ENCODE measurements around the gene DPF3. TPM values are rescaled to one million over a fixed set of nuclear protein-coding genes. Genes with fewer than 3 reads are reported as not detected.
A peak's percentile ranks its signal among the peaks of the same experiment; 100 is the strongest.

Gene DPF3
- total and polyA plus RNA-seq, 9 of the 15 experiments (the other 6 are each of a cell fraction or from before 2014, with no cell fraction given): 0.21 to 4.9 (median 1.2) TPM

- TF ChIP-seq, protein P1, sequence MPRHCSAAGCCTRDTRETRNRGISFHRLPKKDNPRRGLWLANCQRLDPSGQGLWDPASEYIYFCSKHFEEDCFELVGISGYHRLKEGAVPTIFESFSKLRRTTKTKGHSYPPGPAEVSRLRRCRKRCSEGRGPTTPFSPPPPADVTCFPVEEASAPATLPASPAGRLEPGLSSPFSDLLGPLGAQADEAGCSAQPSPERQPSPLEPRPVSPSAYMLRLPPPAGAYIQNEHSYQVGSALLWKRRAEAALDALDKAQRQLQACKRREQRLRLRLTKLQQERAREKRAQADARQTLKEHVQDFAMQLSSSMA (CRISPR knock-in tag; IDR thresholded peaks at IDR 0.05): no peak
- TF ChIP-seq NEUROD1 (IDR thresholded peaks at IDR 0.05; ENCODE audit: borderline replicate concordance, low read depth, low read length, partially characterized antibody): no peak
- no peak; the same call in 1 of the 2 replicates for TF ChIP-seq ETV5 (CRISPR knock-in tag; IDR thresholded peaks at IDR 0.05; ENCODE audit: low read depth)
- peak; percentile 77; the same call in 1 of the 2 replicates for TF ChIP-seq PHB2 (IDR thresholded peaks at IDR 0.05; ENCODE audit: low read depth)
- TF ChIP-seq DLX4 (CRISPR knock-in tag; IDR thresholded peaks at IDR 0.05): no peak
- peak; percentile 23 to 84; a peak in 2 of 4 replicates for TF ChIP-seq ARNT (IDR thresholded peaks at IDR 0.05)
- TF ChIP-seq, protein P2, sequence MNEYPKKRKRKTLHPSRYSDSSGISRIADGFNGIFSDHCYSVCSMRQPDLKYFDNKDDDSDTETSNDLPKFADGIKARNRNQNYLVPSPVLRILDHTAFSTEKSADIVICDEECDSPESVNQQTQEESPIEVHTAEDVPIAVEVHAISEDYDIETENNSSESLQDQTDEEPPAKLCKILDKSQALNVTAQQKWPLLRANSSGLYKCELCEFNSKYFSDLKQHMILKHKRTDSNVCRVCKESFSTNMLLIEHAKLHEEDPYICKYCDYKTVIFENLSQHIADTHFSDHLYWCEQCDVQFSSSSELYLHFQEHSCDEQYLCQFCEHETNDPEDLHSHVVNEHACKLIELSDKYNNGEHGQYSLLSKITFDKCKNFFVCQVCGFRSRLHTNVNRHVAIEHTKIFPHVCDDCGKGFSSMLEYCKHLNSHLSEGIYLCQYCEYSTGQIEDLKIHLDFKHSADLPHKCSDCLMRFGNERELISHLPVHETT (CRISPR knock-in tag; conservative IDR thresholded peaks at IDR 0.05 in 1 of 2, IDR thresholded peaks at IDR 0.05 in 1 of 2): peak in 1 of 2 experiments; percentile 77; a peak in 2 of 4 replicates
- peak; percentile 74 for TF ChIP-seq ESRRA (IDR thresholded peaks at IDR 0.05; ENCODE audit: borderline replicate concordance, low read depth)
- peak; percentile 64 for TF ChIP-seq FOSL1 (tag; conservative IDR thresholded peaks at IDR 0.05)
- no peak for TF ChIP-seq ZNF717 (CRISPR knock-in tag; IDR thresholded peaks at IDR 0.05)
- TF ChIP-seq RAD21 (CRISPR knock-in tag; conservative IDR thresholded peaks at IDR 0.05 in 1 of 2, IDR thresholded peaks at IDR 0.05 in 1 of 2): 0 out of 4 replicates have a peak, but pooled peaks of 1 of the 2 experiments have one; percentile 13
- no peak for TF ChIP-seq KAT8 (IDR thresholded peaks at IDR 0.05; ENCODE audit: low read depth)
- TF ChIP-seq ZC3H4 (CRISPR knock-in tag; IDR thresholded peaks at IDR 0.05; ENCODE audit: borderline replicate concordance): no peak
- TF ChIP-seq JUN (IDR thresholded peaks at IDR 0.05; ENCODE audit: borderline replicate concordance, low read depth, low read length): no peak
- no peak for TF ChIP-seq JUN (CRISPR knock-in tag; IDR thresholded peaks at IDR 0.05; ENCODE audit: borderline replicate concordance)
- no peak for TF ChIP-seq RUNX1 (IDR thresholded peaks at IDR 0.05; ENCODE audit: low read depth)
- TF ChIP-seq RB1 (IDR thresholded peaks at IDR 0.05; ENCODE audit: low read depth): no peak
- TF ChIP-seq MEF2D (tag; conservative IDR thresholded peaks at IDR 0.05; ENCODE audit: low read depth): peak; percentile 61; the same call in 1 of the 2 replicates
- no peak for TF ChIP-seq ATF3 (IDR thresholded peaks at IDR 0.05)
- TF ChIP-seq ATF3 (CRISPR knock-in tag; conservative IDR thresholded peaks at IDR 0.05): no peak
- TF ChIP-seq ZNF133 (CRISPR knock-in tag; IDR thresholded peaks at IDR 0.05): no peak
- TF ChIP-seq ZSCAN29 (IDR thresholded peaks at IDR 0.05): no peak
- TF ChIP-seq ELF4 (CRISPR knock-in tag; IDR thresholded peaks at IDR 0.05): no peak
- TF ChIP-seq FOXM1 (IDR thresholded peaks at IDR 0.05; ENCODE audit: low read depth): peak; percentile 91
- TF ChIP-seq FOXM1 (CRISPR knock-in tag; IDR thresholded peaks at IDR 0.05; ENCODE audit: low read depth): no peak
- TF ChIP-seq MYNN (IDR thresholded peaks at IDR 0.05): 0 out of 2 replicates have a peak, but pooled peaks have one; percentile 24
- no peak for TF ChIP-seq MYNN (CRISPR knock-in tag; IDR thresholded peaks at IDR 0.05)
- TF ChIP-seq CBX8 (IDR thresholded peaks at IDR 0.05; ENCODE audit: borderline replicate concordance, extremely low read depth, low read depth, low read length, poor library complexity, severe bottlenecking): no peak
- TF ChIP-seq MAFK (IDR thresholded peaks at IDR 0.05; ENCODE audit: low read length): no peak
Observed at GRCh38 chr14:72826039-72826438, 67.9 kb downstream of the DPF3 start (continued).

Measured in K562 (cell line).